ENCODE measurements around the gene SGMS1.

The SGMS1 gene

GRCh38 chr10:50334273-50334672 is 289.5 kb downstream of the SGMS1 start:
- H3K4me1 ChIP-seq (ENCODE audit: insufficient read depth, low read length): no peaks in the 10 kb centered on the region
- no peaks in the 10 kb centered on the region for H3K36me3 ChIP-seq (ENCODE audit: insufficient read depth, low read length)
- no peak overlapping the region for H3K27ac ChIP-seq (ENCODE audit: low read depth, low read length)
- no peak overlapping the region for H3K4me3 ChIP-seq (ENCODE audit: low read length)
- WGBS: no CpG with 5 or more reads among the region's 2 CpGs
- H3K9me3 ChIP-seq (ENCODE audit: insufficient read depth, low read depth, low read length): no peaks in the 10 kb centered on the region
- H3K9ac ChIP-seq (ENCODE audit: low read depth, low read length): no peak overlapping the region
- H3K27me3 ChIP-seq (ENCODE audit: insufficient read depth, low read length): no peaks in the 10 kb centered on the region

GRCh38 chr10:50333872-50334271 is 289.9 kb downstream of the SGMS1 start:
- no peaks in the 10 kb centered on the region for H3K36me3 ChIP-seq (ENCODE audit: insufficient read depth, low read length)
- H3K9ac ChIP-seq (ENCODE audit: low read depth, low read length): no peak overlapping the region
- no peak overlapping the region for H3K27ac ChIP-seq (ENCODE audit: low read depth, low read length)

GRCh38 chr10:50332108-50332842 is 291.5 kb downstream of the SGMS1 start:
- no peaks in the 10 kb centered on the region for H3K9me3 ChIP-seq (ENCODE audit: insufficient read depth, low read depth, low read length)
- H3K4me1 ChIP-seq (ENCODE audit: insufficient read depth, low read length): no peaks in the 10 kb centered on the region
- 93% methylated on average over 3 of the region's 3 CpGs for WGBS
- no peak overlapping the region for H3K4me3 ChIP-seq (ENCODE audit: low read length)
- H3K36me3 ChIP-seq (ENCODE audit: insufficient read depth, low read length): no peaks in the 10 kb centered on the region
- no peak overlapping the region for H3K9ac ChIP-seq (ENCODE audit: low read depth, low read length)
- H3K27me3 ChIP-seq (ENCODE audit: insufficient read depth, low read length): no peaks in the 10 kb centered on the region
- no peak overlapping the region for H3K27ac ChIP-seq (ENCODE audit: low read depth, low read length)

More at GRCh38 chr10:50333872-50334271, 289.9 kb downstream of the SGMS1 start:
- Histone ChIP-seq H3K9me3 (ENCODE audit: insufficient read depth, low read depth, low read length) (no peaks in the 10 kb centered on the region), H3K4me3 (ENCODE audit: low read length) (no peak overlapping the region), H3K4me1 (ENCODE audit: insufficient read depth, low read length) (no peaks in the 10 kb centered on the region), H3K27me3 (ENCODE audit: insufficient read depth, low read length) (no peaks in the 10 kb centered on the region)

- Histone ChIP-seq H3K36me3 (ENCODE audit: insufficient read depth, low read length) (no peaks in the 10 kb centered on the region), H3K9me3 (ENCODE audit: insufficient read depth, low read depth, low read length) (no peaks in the 10 kb centered on the region), H3K27me3 (ENCODE audit: insufficient read depth, low read length) (no peaks in the 10 kb centered on the region), H3K4me1 (ENCODE audit: insufficient read depth, low read length) (no peaks in the 10 kb centered on the region), H3K4me3 (ENCODE audit: low read length) (no peak overlapping the region), H3K27ac (ENCODE audit: low read depth, low read length) (no peak overlapping the region), H3K9ac (ENCODE audit: low read depth, low read length) (no peak overlapping the region)
- WGBS: 94% methylated on average over 2 of the region's 2 CpGs
These were observed 292.3 kb downstream of the SGMS1 start for GRCh38 chr10:50331486-50331885.

- Histone ChIP-seq H3K27me3 (ENCODE audit: insufficient read depth, low read length) (no peaks in the 10 kb centered on the region), H3K36me3 (ENCODE audit: insufficient read depth, low read length) (no peaks in the 10 kb centered on the region), H3K9ac (ENCODE audit: low read depth, low read length) (no peak overlapping the region), H3K4me3 (ENCODE audit: low read length) (no peak overlapping the region), H3K9me3 (ENCODE audit: insufficient read depth, low read depth, low read length) (no peaks in the 10 kb centered on the region), H3K4me1 (ENCODE audit: insufficient read depth, low read length) (peaks cover 17% of the 10 kb centered on the region), H3K27ac (ENCODE audit: low read depth, low read length) (no peak overlapping the region)
- WGBS: 90% methylated on average over 13 of the region's 13 CpGs
These were observed 296.7 kb downstream of the SGMS1 start for GRCh38 chr10:50326757-50327701.

- no peaks in the 10 kb centered on the region for H3K36me3 ChIP-seq (ENCODE audit: insufficient read depth, low read length)
- H3K4me1 ChIP-seq (ENCODE audit: insufficient read depth, low read length): peaks cover 17% of the 10 kb centered on the region
- no peak overlapping the region for H3K4me3 ChIP-seq (ENCODE audit: low read length)
- H3K9ac ChIP-seq (ENCODE audit: low read depth, low read length): no peak overlapping the region
- H3K27me3 ChIP-seq (ENCODE audit: insufficient read depth, low read length): no peaks in the 10 kb centered on the region
- no peak overlapping the region for H3K27ac ChIP-seq (ENCODE audit: low read depth, low read length)
- no peaks in the 10 kb centered on the region for H3K9me3 ChIP-seq (ENCODE audit: insufficient read depth, low read depth, low read length)
These were observed 297.6 kb downstream of the SGMS1 start for GRCh38 chr10:50326172-50326555.

GRCh38 chr10:50325449-50326171 is 298.1 kb downstream of the SGMS1 start:
- Histone ChIP-seq H3K9ac (ENCODE audit: low read depth, low read length) (no peak overlapping the region), H3K27ac (ENCODE audit: low read depth, low read length) (peak overlapping the region; percentile 42; the same call in 1 of the 2 replicates), H3K9me3 (ENCODE audit: insufficient read depth, low read depth, low read length) (no peaks in the 10 kb centered on the region), H3K4me3 (ENCODE audit: low read length) (no peak overlapping the region), H3K27me3 (ENCODE audit: insufficient read depth, low read length) (no peaks in the 10 kb centered on the region), H3K4me1 (ENCODE audit: insufficient read depth, low read length) (peaks cover 17% of the 10 kb centered on the region), H3K36me3 (ENCODE audit: insufficient read depth, low read length) (no peaks in the 10 kb centered on the region)
- 43% methylated on average over 6 of the region's 6 CpGs for WGBS

GRCh38 chr10:50324680-50325393 is 298.9 kb downstream of the SGMS1 start:
- H3K9ac ChIP-seq (ENCODE audit: low read depth, low read length): no peak overlapping the region
- no peaks in the 10 kb centered on the region for H3K36me3 ChIP-seq (ENCODE audit: insufficient read depth, low read length)
- H3K27ac ChIP-seq (ENCODE audit: low read depth, low read length): peak overlapping the region; percentile 42; the same call in 1 of the 2 replicates
- H3K27me3 ChIP-seq (ENCODE audit: insufficient read depth, low read length): no peaks in the 10 kb centered on the region
- 91% methylated on average over 3 of the region's 4 CpGs for WGBS
- no peaks in the 10 kb centered on the region for H3K9me3 ChIP-seq (ENCODE audit: insufficient read depth, low read depth, low read length)
- peaks cover 17% of the 10 kb centered on the region for H3K4me1 ChIP-seq (ENCODE audit: insufficient read depth, low read length)
- H3K4me3 ChIP-seq (ENCODE audit: low read length): no peak overlapping the region

- Histone ChIP-seq H3K9me3 (ENCODE audit: insufficient read depth, low read depth, low read length) (no peaks in the 10 kb centered on the region), H3K4me3 (ENCODE audit: low read length) (no peak overlapping the region), H3K9ac (ENCODE audit: low read depth, low read length) (no peak overlapping the region), H3K36me3 (ENCODE audit: insufficient read depth, low read length) (no peaks in the 10 kb centered on the region), H3K4me1 (ENCODE audit: insufficient read depth, low read length) (peaks cover 17% of the 10 kb centered on the region), H3K27me3 (ENCODE audit: insufficient read depth, low read length) (no peaks in the 10 kb centered on the region), H3K27ac (ENCODE audit: low read depth, low read length) (no peak overlapping the region)
- WGBS: 100% methylated on average over 2 of the region's 2 CpGs
These were observed 299.7 kb downstream of the SGMS1 start for GRCh38 chr10:50324046-50324445.

- WGBS: 100% methylated on average over 1 of the region's 3 CpGs
- H3K9me3 ChIP-seq (ENCODE audit: insufficient read depth, low read depth, low read length): no peaks in the 10 kb centered on the region
- H3K27ac ChIP-seq (ENCODE audit: low read depth, low read length): no peak overlapping the region
These were observed 301.7 kb downstream of the SGMS1 start for GRCh38 chr10:50322077-50322476.

More at GRCh38 chr10:50322077-50322476, 301.7 kb downstream of the SGMS1 start:
- Histone ChIP-seq H3K4me3 (ENCODE audit: low read length) (no peak overlapping the region), H3K36me3 (ENCODE audit: insufficient read depth, low read length) (no peaks in the 10 kb centered on the region), H3K4me1 (ENCODE audit: insufficient read depth, low read length) (peaks cover 21% of the 10 kb centered on the region), H3K27me3 (ENCODE audit: insufficient read depth, low read length) (no peaks in the 10 kb centered on the region), H3K9ac (ENCODE audit: low read depth, low read length) (no peak overlapping the region)
